ENCODE results near the gene DMRTA2. TPM values are rescaled to one million over a fixed set of nuclear protein-coding genes. Genes with fewer than 3 reads are reported as not detected.

Gene DMRTA2
- total and polyA plus RNA-seq, 2 of the 4 experiments (the other 2 are of a cell fraction) = 0.02 TPM; not detected in 1

- H4K5ac ChIP-seq (ENCODE audit: low read depth, low read length) = no peak overlapping the region
- BruUV-seq (replicated peaks) = no TSS peak
- H3K9me1 ChIP-seq (ENCODE audit: insufficient read depth, low read length) = no peaks in the 10 kb centered on the region
- no peak for TF ChIP-seq ELK1 (IDR thresholded peaks at IDR 0.05; ENCODE audit: borderline replicate concordance, low read depth, low read length)
- no peak for TF ChIP-seq NFE2L2 (IDR thresholded peaks at IDR 0.05; ENCODE audit: low read depth, low read length)
- no peak for TF ChIP-seq CEBPB (IDR thresholded peaks at IDR 0.05; ENCODE audit: low read depth, low read length)
- TF ChIP-seq CTCF (conservative IDR thresholded peaks at IDR 0.05; ENCODE audit: low read depth, low read length) = no peak
- TF ChIP-seq RCOR1 (IDR thresholded peaks at IDR 0.05; ENCODE audit: insufficient replicate concordance, low read length) = no peak
- TF ChIP-seq SMC3 (IDR thresholded peaks at IDR 0.05; ENCODE audit: low read depth, low read length) = no peak
- TF ChIP-seq MXI1 (IDR thresholded peaks at IDR 0.05; ENCODE audit: borderline replicate concordance, low read depth, low read length) = no peak
- no peak overlapping the region for H2AK5ac ChIP-seq (ENCODE audit: low read depth, low read length)
- peaks cover 2% of the 10 kb centered on the region; the same call in 1 of the 2 replicates for H3K4me1 ChIP-seq (ENCODE audit: control insufficient read depth, insufficient read depth, low read length)
- no peak overlapping the region for H2BK120ac ChIP-seq (ENCODE audit: low read depth, low read length)
- no peak overlapping the region for H3K4me2 ChIP-seq (ENCODE audit: low read depth, low read length)
- no peak overlapping the region for H2BK20ac ChIP-seq (ENCODE audit: low read depth, low read length)
- no peak overlapping the region for H3K9ac ChIP-seq (ENCODE audit: low read depth, low read length)
- H3K9me3 ChIP-seq (ENCODE audit: control insufficient read depth, insufficient read depth, low read length) = peaks cover 3% of the 10 kb centered on the region; the same call in 1 of the 2 replicates
- no peak overlapping the region for H3K56ac ChIP-seq (ENCODE audit: extremely low read depth, insufficient read depth, low read length)
- in situ Hi-C loops (cut with MboI; ENCODE audit: low sequenced_read_pairs) = no loop called here
- no peak overlapping the region for H3K23ac ChIP-seq (ENCODE audit: low read depth, low read length)
- POLR2A ChIA-PET (ENCODE audit: unreplicated experiment) = no interaction called here
- no peak overlapping the region for H2BK5ac ChIP-seq (ENCODE audit: low read depth, low read length, poor library complexity, severe bottlenecking)
- H3K4ac ChIP-seq (ENCODE audit: low read depth, low read length) = no peak overlapping the region
- H2AK9ac ChIP-seq (replicated peaks; ENCODE audit: low read depth, low read length, poor library complexity) = no peak overlapping the region
- ATAC-seq (ENCODE audit: low read depth) (no peak), DNase-seq (no peak)
- no peaks in the 10 kb centered on the region for H3K36me3 ChIP-seq (ENCODE audit: control insufficient read depth, insufficient read depth, low read length)
- no peak overlapping the region for H4K8ac ChIP-seq (ENCODE audit: low read depth in 2 of 2, low read length in 2 of 2)
- no peak overlapping the region for H3K4me3 ChIP-seq (ENCODE audit: insufficient read depth, low read depth, low read length)
- no peak overlapping the region for H3K27ac ChIP-seq (ENCODE audit: insufficient read depth, low read length)
- peak overlapping the region; percentile 37 for H2AFZ ChIP-seq (replicated peaks; ENCODE audit: low read length, poor library complexity)
- no peak overlapping the region for H3K14ac ChIP-seq (replicated peaks; ENCODE audit: low read depth, low read length)
- dilution Hi-C loops (cut with HindIII; ENCODE audit: low sequenced_read_pairs, unreplicated experiment) = no loop called here
- H4K91ac ChIP-seq (ENCODE audit: insufficient read depth, low read depth, low read length) = no peak overlapping the region
- intact Hi-C loops (cut with micrococcal nuclease) = no loop called here
- H3K18ac ChIP-seq (ENCODE audit: low read depth, low read length) = no peak overlapping the region
- CTCF ChIA-PET = no interaction called here
- WGBS, 2 experiments (ENCODE audit: extremely low coverage in 2 of 2, insufficient read length in 1 of 2) = 3% methylated on average over 25 of the region's 56 CpGs; no CpG with 5 or more reads in 1 of the 2 experiments
- H3K27me3 ChIP-seq (ENCODE audit: control insufficient read depth, insufficient read depth, low read length) = peaks cover 78% of the 10 kb centered on the region
- H4K20me1 ChIP-seq (ENCODE audit: insufficient read depth, low read length) = no peaks in the 10 kb centered on the region
- H3K79me1 ChIP-seq (ENCODE audit: low read depth in 1 of 2, low read length in 2 of 2) = no peaks in the 10 kb centered on the region
- H2BK15ac ChIP-seq (ENCODE audit: low read depth, low read length) = no peak overlapping the region
These were observed 7.8 kb downstream of the DMRTA2 start for GRCh38 chr1:50415235-50416149.

Measured in IMR-90 (cell line).